Heart right ventricle (tissue), 16 donors: Measurements from ENCODE around the gene FUT3. TPM values are rescaled to one million over a fixed set of nuclear protein-coding genes. Genes with fewer than 3 reads are reported as not detected.

Experiments used
- ATAC-seq, 8 donors: fragments of 200-7000 bp; cut with Tn5 transposase; one replicate each; pipeline ENCODE4 v1.9.1; 2020; ENCODE audit warnings: mild to moderate bottlenecking in 8 of 8, moderate library complexity in 8 of 8, moderate number of reproducible peaks in 1 of 8
- DNase-seq, 2 donors: peaks; one replicate each; pipeline ENCODE4 v3.0.0-alpha.2; 2020
- H3K27ac ChIP-seq, 10 donors: fragments of 200-600 bp; sonication (generic) in 2 of 10; one replicate each; pipeline versions ENCODE4 v1.5.0 to v1.8.0; 2020 to 2022; ENCODE audit warnings: mild to moderate bottlenecking in 3 of 10
- H3K27me3 ChIP-seq, 7 donors: fragments of 200-600 bp; one replicate each; pipeline ENCODE4 v1.8.0; 2021 to 2022; ENCODE audit warnings: mild to moderate bottlenecking in 2 of 7
- H3K36me3 ChIP-seq, 9 donors: fragments of 200-600 bp; sonication (generic) in 1 of 9; one replicate each; pipeline versions ENCODE4 v1.5.0 to v1.8.0; 2020 to 2022; ENCODE audit warnings: mild to moderate bottlenecking in 2 of 9
- H3K4me1 ChIP-seq, 9 donors: fragments of 200-600 bp; sonication (generic) in 1 of 9; one replicate each; pipeline versions ENCODE4 v1.5.0 to v1.8.0; 2020 to 2022; ENCODE audit warnings: mild to moderate bottlenecking in 4 of 9
- H3K4me3 ChIP-seq, 10 donors: fragments of 200-600 bp; sonication (generic) in 2 of 10; one replicate each; pipeline versions ENCODE4 v1.5.0 to v1.8.0; 2020 to 2022; ENCODE audit warnings: mild to moderate bottlenecking in 7 of 10, moderate library complexity in 2 of 10
- H3K9me3 ChIP-seq, 11 donors: fragments of 200-600 bp in 10 of 11; sonication (generic) in 2 of 11; one replicate each; pipeline versions ENCODE4 v1.5.0 to v1.8.0; 2013 to 2022; ENCODE audit warnings: mild to moderate bottlenecking in 2 of 11, control low read depth in 1 of 11, moderate library complexity in 1 of 11
- WGBS, 2 donors: extraction: QIAGEN DNeasy Blood & Tissue Kit; methylation state at CpG; one replicate each; pipeline ENCODE4 v1.1.7; 2013; ENCODE audit warnings: inconsistent platforms in 1 of 2; 5-methylcytosine and 5-hydroxymethylcytosine counted together
- intact Hi-C, 10 donors: fragments of 100-400 bp; cut with DNase I; formaldehyde crosslinking; loops; one replicate each; pipeline versions ENCODE4 v1.11.1 to v1.14.2; 2022
- polyA plus RNA-seq, 2 donors: library from polyadenylated mRNA; stranded (reverse); fragments of 200-250 nt; gene quantifications; one replicate each; pipeline ENCODE4 v1.2.3, GENCODE V29; 2013
- total RNA-seq, 10 donors: library from RNA; stranded (reverse); fragmentation: NEBNext Ultra II Directional in 3 of 10; extraction: Animal tissue kit (Norgen Biotek cat#: 25700) in 3 of 10; gene quantifications; one replicate each; pipeline versions ENCODE4 v1.2.1 to v1.2.4, GENCODE V29; 2021 to 2023
- TF ChIP-seq, protein P1 (sequence below), 9 donors: fragments of 200-600 bp; sonication (generic) in 2 of 9; IDR thresholded peaks; one replicate each; pipeline versions ENCODE4 v1.5.0 to v1.8.0; 2021 to 2022; ENCODE audit warnings: antibody characterized with exemption in 9 of 9, mild to moderate bottlenecking in 5 of 9, moderate library complexity in 1 of 9
- donor health status: Arrhythmogenic right ventricular cardiomyopathy.
- donor health status: ischemic (EF 13 %, LVEDD 7.1; RV severe dilation, severe dysfunction).
- donor health status: healthy with polysubstance abuse.
- donor health status: DM: no; HTN: yes; CAD: no.
- donor health status: DM: no; HTN: no; CAD: no.
- donor health status: ischemic (EF 25% LVEDD 6.9; RV normal size, moderate dysfunction).
- donor health status: ischemic (EF 25% LVEDD 5.7; RV mildly dilated, moderate dysfunction).
- donor health status: healthy.
- donor health status: DM: yes; HTN: yes; CAD: no.
- donor health status: Ischemic cardiomyopathy.
- donor health status: ischemic (EF 35%, LVEDD 5.7; RV mildly dilated, moderate dysfunction).
- donor health status: nonischemic (EF 11% LVEDD 7.7; RV severe dilation, severe dysfunction).
- donor health status: DM: yes; HTN: yes; CAD: no.
- donor health status: PGD.
- donor health status: ischemic (EF 29% LVEDD 5.4; RV normal size, mild dysfunction).
- donor health status: nonischemic (EF 23%, LVEDD 6.1; RV moderate dilation, normal function).

FUT3 gene
- total and polyA plus RNA-seq, 12 donors: 0.01 TPM; not detected in 11

DNA sequence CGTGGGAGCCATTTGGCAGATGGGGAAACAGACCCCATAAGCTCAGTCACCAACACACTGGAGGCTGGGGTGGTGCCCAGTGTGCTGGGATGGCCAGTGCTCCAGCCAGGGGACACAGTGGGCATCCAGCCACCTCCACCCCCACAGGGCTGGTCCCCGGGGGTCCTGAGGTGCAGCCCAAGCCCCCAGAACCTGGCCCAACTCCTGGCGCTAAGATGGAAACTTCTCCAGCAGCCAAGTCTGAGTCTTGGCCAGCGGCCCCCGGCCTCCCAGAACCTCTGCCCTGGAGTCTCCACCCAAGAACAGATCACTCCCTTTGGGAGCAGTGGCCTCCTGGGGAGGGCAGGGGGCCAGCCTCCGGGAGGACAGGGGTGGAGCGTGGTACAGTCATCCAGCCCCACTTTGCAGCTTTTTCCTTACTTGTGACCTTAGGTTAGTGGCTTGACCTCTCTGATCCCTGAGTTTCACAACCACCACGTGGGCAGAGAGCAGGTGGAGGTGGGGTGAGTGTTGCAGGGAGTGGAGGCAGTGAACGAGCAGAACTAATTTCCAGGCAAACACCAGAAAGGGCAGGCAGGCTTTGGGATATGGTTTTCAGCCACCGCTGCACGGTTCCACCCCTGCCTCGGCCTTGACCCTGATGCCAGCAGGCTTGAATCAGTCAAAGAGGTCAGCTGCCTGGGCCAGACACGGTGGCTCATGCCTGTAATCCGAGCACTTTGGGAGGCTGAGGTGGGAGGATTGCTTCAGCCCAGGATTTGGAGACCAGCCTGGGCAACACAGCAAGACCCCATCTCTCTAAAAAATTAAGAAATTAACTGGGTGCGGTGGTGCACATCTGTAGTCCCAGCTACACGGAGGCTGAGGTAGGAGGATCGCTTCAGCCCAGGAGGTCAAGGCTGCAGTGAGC is 50.6 kb downstream of the FUT3 start:
- DNase-seq: no peak
- intact Hi-C loops: loop anchor here in 7 of 10 donors (5.0 to 10.0 kb wide), 4 partner anchors 92 to 224 kb away; no protein-coding TSS in a partner anchor

DNA sequence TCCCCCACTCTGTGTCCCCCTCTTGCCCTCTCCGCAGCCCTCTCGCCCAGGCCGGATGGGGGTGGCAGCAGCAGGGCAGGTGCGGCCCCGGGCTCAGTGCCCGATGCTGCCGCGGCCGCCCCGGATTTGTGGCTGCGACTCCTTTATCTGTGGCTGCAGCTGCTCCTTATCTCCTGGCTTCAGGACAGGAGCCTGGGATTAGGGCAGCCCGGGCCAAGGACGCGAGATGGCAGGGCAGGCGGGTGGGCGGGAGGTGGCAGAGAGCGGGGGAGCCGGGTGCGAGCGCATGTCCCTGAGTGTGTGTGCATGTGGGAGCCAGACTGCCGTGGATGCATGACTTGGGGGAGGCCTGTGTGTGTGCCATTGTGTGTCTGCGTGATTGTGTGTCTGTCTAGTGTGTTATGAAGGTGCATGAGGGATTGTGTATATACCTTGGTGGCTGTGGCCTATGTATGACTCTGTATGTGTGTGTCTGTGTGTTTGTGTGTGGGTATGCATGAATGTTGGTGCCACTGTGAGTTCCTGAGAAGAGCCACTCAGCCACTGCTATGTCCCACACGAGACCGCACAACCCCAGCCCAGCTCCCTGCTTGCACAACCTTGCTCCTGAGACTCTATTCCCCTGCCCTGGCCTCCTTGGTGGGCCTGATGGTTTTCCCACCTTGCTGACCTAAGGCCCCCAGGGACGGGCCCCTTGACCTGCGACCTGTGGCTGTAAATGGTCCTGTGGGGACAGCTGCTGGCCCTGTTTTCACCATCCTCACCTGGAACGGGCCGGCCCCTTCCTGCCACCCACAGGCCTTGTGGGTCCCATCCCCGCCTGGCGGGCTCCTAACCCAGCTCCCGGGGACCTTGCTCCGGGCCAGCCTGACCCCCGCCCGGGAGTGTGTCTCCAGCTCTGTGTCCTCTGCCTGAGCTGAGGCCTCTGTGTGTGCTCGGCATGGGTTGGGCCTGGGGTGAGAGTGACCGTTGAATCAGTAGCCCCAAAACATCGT is 51.7 kb downstream of the FUT3 start:
- DNase-seq: peak; percentile 67 to 69
- TF ChIP-seq, protein P1, sequence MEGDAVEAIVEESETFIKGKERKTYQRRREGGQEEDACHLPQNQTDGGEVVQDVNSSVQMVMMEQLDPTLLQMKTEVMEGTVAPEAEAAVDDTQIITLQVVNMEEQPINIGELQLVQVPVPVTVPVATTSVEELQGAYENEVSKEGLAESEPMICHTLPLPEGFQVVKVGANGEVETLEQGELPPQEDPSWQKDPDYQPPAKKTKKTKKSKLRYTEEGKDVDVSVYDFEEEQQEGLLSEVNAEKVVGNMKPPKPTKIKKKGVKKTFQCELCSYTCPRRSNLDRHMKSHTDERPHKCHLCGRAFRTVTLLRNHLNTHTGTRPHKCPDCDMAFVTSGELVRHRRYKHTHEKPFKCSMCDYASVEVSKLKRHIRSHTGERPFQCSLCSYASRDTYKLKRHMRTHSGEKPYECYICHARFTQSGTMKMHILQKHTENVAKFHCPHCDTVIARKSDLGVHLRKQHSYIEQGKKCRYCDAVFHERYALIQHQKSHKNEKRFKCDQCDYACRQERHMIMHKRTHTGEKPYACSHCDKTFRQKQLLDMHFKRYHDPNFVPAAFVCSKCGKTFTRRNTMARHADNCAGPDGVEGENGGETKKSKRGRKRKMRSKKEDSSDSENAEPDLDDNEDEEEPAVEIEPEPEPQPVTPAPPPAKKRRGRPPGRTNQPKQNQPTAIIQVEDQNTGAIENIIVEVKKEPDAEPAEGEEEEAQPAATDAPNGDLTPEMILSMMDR (IDR thresholded peaks at IDR 0.05): no peak
- no peak overlapping the region for H3K4me3 ChIP-seq
- 42 to 44% methylated on average over 37 of the region's 37 CpGs for WGBS, 2 donors
- no peaks in the 10 kb centered on the region for H3K36me3 ChIP-seq
- H3K4me1 ChIP-seq: peaks cover 3 to 45% (median 12%) of the 10 kb centered on the region in 9 donors
- H3K9me3 ChIP-seq: no peaks in the 10 kb centered on the region
- intact Hi-C loops: loop anchor here in 7 of 10 donors (5.0 to 10.0 kb wide), 4 partner anchors 93 to 225 kb away; no protein-coding TSS in a partner anchor
- H3K27ac ChIP-seq: peak overlapping the region in 4 of 10 donors; percentile 22 to 57 (median 42)
- ATAC-seq: peak; percentile 20 to 84 (median 64)
- H3K27me3 ChIP-seq: peaks cover 0 to 59% (median 38%) of the 10 kb centered on the region in 7 donors

More for the DNA sequence above, 50.6 kb downstream of the FUT3 start:
- H3K27me3 ChIP-seq: peaks cover 0 to 65% (median 44%) of the 10 kb centered on the region in 7 donors
- WGBS, 2 donors: 73 to 85% methylated on average over 17 of the region's 17 CpGs
- no peak for ATAC-seq
- H3K27ac ChIP-seq: peak overlapping the region in 1 of 10 donors; percentile 22
- peaks cover 3 to 47% (median 13%) of the 10 kb centered on the region in 9 donors for H3K4me1 ChIP-seq
- no peak overlapping the region for H3K4me3 ChIP-seq
- TF ChIP-seq, protein P1 (IDR thresholded peaks at IDR 0.05): no peak
- no peaks in the 10 kb centered on the region for H3K36me3 ChIP-seq
- H3K9me3 ChIP-seq: no peaks in the 10 kb centered on the region

- intact Hi-C loops: no loop called here
- TF ChIP-seq, protein P1 (IDR thresholded peaks at IDR 0.05): no peak
- H3K36me3 ChIP-seq: no peaks in the 10 kb centered on the region
- ATAC-seq: no peak
- no peaks in the 10 kb centered on the region for H3K9me3 ChIP-seq
- no peak overlapping the region for H3K4me3 ChIP-seq
- WGBS, 2 donors: 76 to 80% methylated on average over 8 of the region's 8 CpGs
- no peak overlapping the region for H3K27ac ChIP-seq
- no peak for DNase-seq
- peaks cover 0 to 38% (median 5%) of the 10 kb centered on the region in 9 donors for H3K4me1 ChIP-seq
- peaks cover 0 to 46% (median 25%) of the 10 kb centered on the region in 7 donors for H3K27me3 ChIP-seq
Measured at GRCh38 chr19:5798244-5798643, 53.0 kb downstream of the FUT3 start.
